Body of pancreas (tissue), 4 donors: ENCODE measurements around the gene EXOC3L2.

Experiments
- CTCF ChIP-seq, 7 experiments: fragments of 450-650 bp in 4 of 7; fragments of 200-600 bp in 3 of 7; sonication (generic) in 3 of 7; IDR thresholded peaks; one replicate each; pipeline ENCODE4 v1.5.1; 2016 to 2019; ENCODE audit warnings: antibody characterized with exemption in 7 of 7
- POLR2A ChIP-seq, 3 donors: fragments of 450-650 bp; IDR thresholded peaks; one replicate each; pipeline ENCODE4 v1.6.1; 2016; ENCODE audit warnings: antibody characterized with exemption in 3 of 3, mild to moderate bottlenecking in 2 of 3

DNA sequence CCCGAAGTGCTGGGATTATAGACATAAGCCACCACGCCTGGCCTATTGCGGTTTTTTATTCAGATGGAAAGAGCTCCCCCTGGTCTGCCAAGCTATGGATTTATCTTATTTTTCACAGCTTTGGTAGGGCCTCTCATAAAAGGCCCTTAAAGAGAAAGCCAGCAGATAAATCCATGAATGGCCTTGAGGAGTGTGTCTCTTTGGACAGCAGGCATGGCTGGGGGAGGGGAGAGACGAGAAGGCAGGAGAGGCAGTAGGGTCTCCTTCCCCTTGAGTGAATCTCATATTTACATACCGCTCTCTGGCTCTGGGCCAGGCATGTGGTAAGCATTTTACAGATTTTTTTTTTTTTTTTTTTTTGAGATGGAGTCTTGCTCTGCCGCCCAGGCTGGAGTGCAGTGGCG, 31.1 kb upstream of the EXOC3L2 start:
- no peak for TF ChIP-seq CTCF (IDR thresholded peaks at IDR 0.05)
- TF ChIP-seq POLR2A (IDR thresholded peaks at IDR 0.05), result no peak
